BLaER1 treated with 17β-estradiol and CSF1 and Interleukin-3, amounts not matched to agents 10 nM and 100 nM (cell line): ENCODE results near the gene RNF4.

ENCODE experiments used
- H3K27ac ChIP-seq, 11 experiments: shearing (Covaris generic); formaldehyde crosslinking; 2 replicates each; pipeline ENCODE4 v1.8.1; 2022
- H3K27me3 ChIP-seq, 11 experiments: shearing (Covaris generic); formaldehyde crosslinking; 2 replicates each; pipeline ENCODE4 v1.8.1; 2022
- H3K36me3 ChIP-seq, 11 experiments: shearing (Covaris generic); formaldehyde crosslinking; 2 replicates each; pipeline ENCODE4 v1.8.1; 2022
- H3K4me1 ChIP-seq, 10 experiments: shearing (Covaris generic); formaldehyde crosslinking; 2 replicates each; pipeline ENCODE4 v1.8.1; 2022
- H3K4me2 ChIP-seq, 11 experiments: shearing (Covaris generic); formaldehyde crosslinking; 2 replicates each; pipeline ENCODE4 v1.8.1; 2022
- H3K4me3 ChIP-seq, 10 experiments: shearing (Covaris generic); formaldehyde crosslinking; 2 replicates each; pipeline ENCODE4 v1.8.1; 2022
- H3K9ac ChIP-seq, 11 experiments: shearing (Covaris generic); formaldehyde crosslinking; 2 replicates each; pipeline ENCODE4 v1.8.1; 2022
- H3K9me3 ChIP-seq, 11 experiments: shearing (Covaris generic); formaldehyde crosslinking; replicated peaks in 1 of 11; 2 replicates each; pipeline ENCODE4 v1.8.1; 2022
- H4K20me1 ChIP-seq, 11 experiments: shearing (Covaris generic); formaldehyde crosslinking; 2 replicates each; pipeline ENCODE4 v1.8.1; 2022
- Cebpa-rat ChIP-seq, 11 experiments: shearing (Covaris generic); IDR thresholded peaks; 2 replicates each; pipeline ENCODE4 v1.8.1; 2022

Gene RNF4

GRCh38 chr4:2551118-2551517, 82.2 kb downstream of the RNF4 start:
- no peak overlapping the region for H3K4me2 ChIP-seq
- no peaks in the 10 kb centered on the region for H3K27me3 ChIP-seq
- H3K4me3 ChIP-seq = no peak overlapping the region
- TF ChIP-seq Cebpa-rat (IDR thresholded peaks at IDR 0.05) = no peak
- H3K9ac ChIP-seq = no peak overlapping the region
- H3K36me3 ChIP-seq = peaks cover 0 to 19% (median 8%) of the 10 kb centered on the region in 11 experiments; a peak in 6 of 22 replicates
- H4K20me1 ChIP-seq = peaks cover 95 to 100% (median 99%) of the 10 kb centered on the region in 11 experiments
- no peak overlapping the region for H3K27ac ChIP-seq
- H3K4me1 ChIP-seq = peaks cover 0 to 20% (median 5%) of the 10 kb centered on the region in 10 experiments; a peak in 8 of 20 replicates
- peaks cover 0 to 8% (median 0%) of the 10 kb centered on the region in 11 experiments; a peak in 5 of 22 replicates for H3K9me3 ChIP-seq

- no peak overlapping the region; a peak in 1 of 22 replicates for H3K4me2 ChIP-seq
- TF ChIP-seq Cebpa-rat (IDR thresholded peaks at IDR 0.05) = no peak
- peaks cover 0 to 4% (median 0%) of the 10 kb centered on the region in 11 experiments; a peak in 2 of 22 replicates for H3K9me3 ChIP-seq
- H3K9ac ChIP-seq = no peak overlapping the region
- H3K27ac ChIP-seq = no peak overlapping the region
- H3K27me3 ChIP-seq = no peaks in the 10 kb centered on the region
- H4K20me1 ChIP-seq = peaks cover 95 to 100% (median 99%) of the 10 kb centered on the region in 11 experiments
- H3K4me1 ChIP-seq = peaks cover 0 to 20% (median 2%) of the 10 kb centered on the region in 10 experiments; a peak in 7 of 20 replicates
- H3K36me3 ChIP-seq = peaks cover 0 to 13% (median under 1%) of the 10 kb centered on the region in 11 experiments; a peak in 1 of 22 replicates
- H3K4me3 ChIP-seq = no peak overlapping the region
Measured at GRCh38 chr4:2552806-2553205, 83.9 kb downstream of the RNF4 start.

- peaks cover 0 to 27% (median 6%) of the 10 kb centered on the region in 10 experiments; a peak in 7 of 20 replicates for H3K4me1 ChIP-seq
- H3K9ac ChIP-seq = no peak overlapping the region
- TF ChIP-seq Cebpa-rat (IDR thresholded peaks at IDR 0.05) = no peak
- no peak overlapping the region for H3K4me3 ChIP-seq
- peaks cover 98 to 100% (median 100%) of the 10 kb centered on the region in 11 experiments for H4K20me1 ChIP-seq
- H3K27me3 ChIP-seq = no peaks in the 10 kb centered on the region
- no peak overlapping the region for H3K27ac ChIP-seq
- H3K4me2 ChIP-seq = no peak overlapping the region
- H3K36me3 ChIP-seq = peaks cover 26 to 57% (median 49%) of the 10 kb centered on the region in 11 experiments
- H3K9me3 ChIP-seq = no peaks in the 10 kb centered on the region
Measured at GRCh38 chr4:2558301-2558700, 89.4 kb downstream of the RNF4 start.

DNA sequence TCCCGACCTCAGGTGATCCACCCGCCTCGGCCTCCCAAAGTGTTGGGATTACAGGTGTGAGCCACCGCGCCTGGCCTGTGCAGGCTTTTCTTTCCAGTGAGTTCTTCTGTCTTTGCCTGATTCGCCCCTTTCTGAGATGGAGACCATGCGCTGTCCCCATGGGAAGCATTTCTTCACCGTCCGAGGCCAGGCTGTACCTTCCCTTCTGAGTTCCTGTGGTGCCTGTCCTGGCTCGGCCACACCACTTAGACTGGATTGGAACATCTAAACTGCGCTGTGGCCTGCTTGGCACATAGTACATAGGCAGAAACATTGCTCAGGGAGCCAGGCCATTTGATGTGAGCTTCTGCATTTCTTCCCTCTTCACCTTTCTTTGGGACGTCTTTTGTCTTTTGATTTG, 91.3 kb downstream of the RNF4 start:
- Histone ChIP-seq H3K27me3 (no peaks in the 10 kb centered on the region), H3K9me3 (no peaks in the 10 kb centered on the region), H3K4me2 (peak overlapping the region in 1 of 11 experiments; percentile 27; a peak in 1 of 22 replicates), H3K4me3 (no peak overlapping the region), H4K20me1 (peaks cover 94 to 100% (median 100%) of the 10 kb centered on the region in 11 experiments), H3K27ac (no peak overlapping the region), H3K4me1 (peaks cover 0 to 21% (median 5%) of the 10 kb centered on the region in 10 experiments; a peak in 7 of 20 replicates), H3K9ac (no peak overlapping the region; a peak in 1 of 22 replicates), H3K36me3 (peaks cover 39 to 75% (median 65%) of the 10 kb centered on the region in 11 experiments)
- no peak for TF ChIP-seq Cebpa-rat (IDR thresholded peaks at IDR 0.05)
